Uterus (tissue), 4 donors: ENCODE measurements around the gene HACD2. TPM values are rescaled to one million over a fixed set of nuclear protein-coding genes. Genes with fewer than 3 reads are reported as not detected.

Source experiments
- DNase-seq, 2 donors: peaks; one replicate each; pipeline ENCODE4 v3.0.0-alpha.2; 2019 to 2020
- H3K27ac ChIP-seq, 2 donors: fragments of 200-600 bp; sonication (generic); 1 replicate in 1 of 2; 2 replicates in 1 of 2; pipeline ENCODE4 v1.5.1; 2016 to 2018
- H3K27me3 ChIP-seq, 2 donors: fragments of 200-600 bp; sonication (generic); one replicate each; pipeline ENCODE4 v1.5.1; 2018 to 2019; ENCODE audit warnings: control low read depth in 1 of 2
- H3K36me3 ChIP-seq, 2 donors: fragments of 200-600 bp; sonication (generic); one replicate each; pipeline ENCODE4 v1.5.1; 2019; ENCODE audit warnings: control low read depth in 1 of 2
- H3K4me1 ChIP-seq, 2 donors: fragments of 200-600 bp; sonication (generic); one replicate each; pipeline ENCODE4 v1.5.1; 2018 to 2019; ENCODE audit warnings: control low read depth in 1 of 2
- H3K4me3 ChIP-seq, 2 donors: fragments of 200-600 bp; sonication (generic); 1 replicate in 1 of 2; 2 replicates in 1 of 2; pipeline ENCODE4 v1.5.1; 2018 to 2019; ENCODE audit warnings: mild to moderate bottlenecking in 1 of 2
- H3K9me3 ChIP-seq, 2 donors: fragments of 200-600 bp; sonication (generic); one replicate each; pipeline ENCODE4 v1.5.1; 2019; ENCODE audit warnings: control low read depth in 1 of 2
- CTCF ChIP-seq, 4 experiments: fragments of 200-600 bp in 2 of 4; fragments of 450-650 bp in 2 of 4; sonication (generic) in 2 of 4; IDR thresholded peaks; one replicate each; pipeline ENCODE4 v1.5.1; 2016 to 2019; ENCODE audit warnings: antibody characterized with exemption in 4 of 4, mild to moderate bottlenecking in 2 of 4, moderate library complexity in 1 of 4
- POLR2A ChIP-seq, 2 donors: fragments of 450-650 bp; IDR thresholded peaks; one replicate each; pipeline ENCODE4 v1.6.1; 2016; ENCODE audit warnings: antibody characterized with exemption in 2 of 2, mild to moderate bottlenecking in 1 of 2, moderate library complexity in 1 of 2
- intact Hi-C: fragments of 100-400 bp; cut with DNase I; formaldehyde crosslinking; loops from one replicate; pipeline ENCODE4 v1.15.1; 2023; ENCODE audit warnings: low total_unique reads
- total RNA-seq, 4 donors: library from RNA; depleted of rRNA in 3 of 4; stranded (reverse); fragments of >200 nt in 3 of 4; gene quantifications; one replicate each; pipeline versions ENCODE4 v1.1.0 to v1.2.4, GENCODE V29; 2014 to 2023
- donor health status: DM: yes; HTN: yes; CAD: no.

Gene HACD2
- total RNA-seq, 4 donors from 2014 or later = 21.5 to 38.0 (median 28.8) TPM

- no peaks in the 10 kb centered on the region for H3K9me3 ChIP-seq
- DNase-seq = no peak
- H3K4me3 ChIP-seq = no peak overlapping the region
- H3K27me3 ChIP-seq = no peaks in the 10 kb centered on the region
- H3K4me1 ChIP-seq = no peaks in the 10 kb centered on the region
- TF ChIP-seq CTCF (IDR thresholded peaks at IDR 0.05) (no peak), POLR2A (IDR thresholded peaks at IDR 0.05) (no peak)
- H3K27ac ChIP-seq = no peak overlapping the region
- H3K36me3 ChIP-seq = no peaks in the 10 kb centered on the region
- intact Hi-C loops = no loop called here
Measured at GRCh38 chr3:123590685-123591450, 6.0 kb upstream of the HACD2 start.

GRCh38 chr3:123587401-123587800 is 2.5 kb upstream of the HACD2 start:
- intact Hi-C loops = no loop called here
- H3K9me3 ChIP-seq = no peaks in the 10 kb centered on the region
- no peaks in the 10 kb centered on the region for H3K36me3 ChIP-seq
- DNase-seq = no peak
- no peak overlapping the region for H3K4me3 ChIP-seq
- no peaks in the 10 kb centered on the region for H3K27me3 ChIP-seq
- TF ChIP-seq POLR2A (IDR thresholded peaks at IDR 0.05) (no peak), CTCF (IDR thresholded peaks at IDR 0.05) (no peak)
- no peak overlapping the region for H3K27ac ChIP-seq
- no peaks in the 10 kb centered on the region for H3K4me1 ChIP-seq

GRCh38 chr3:123586968-123587367 is 2.1 kb upstream of the HACD2 start:
- no peak for TF ChIP-seq POLR2A (IDR thresholded peaks at IDR 0.05)
- Histone ChIP-seq H3K9me3 (no peaks in the 10 kb centered on the region), H3K4me1 (no peaks in the 10 kb centered on the region), H3K4me3 (no peak overlapping the region), H3K36me3 (no peaks in the 10 kb centered on the region), H3K27ac (no peak overlapping the region), H3K27me3 (no peaks in the 10 kb centered on the region)
- no peak for DNase-seq
- intact Hi-C loops = no loop called here

- Histone ChIP-seq H3K4me3 (peak overlapping the region; percentile 58 to 62), H3K27ac (peak overlapping the region; percentile 88 to 91), H3K4me1 (no peaks in the 10 kb centered on the region), H3K36me3 (no peaks in the 10 kb centered on the region), H3K27me3 (no peaks in the 10 kb centered on the region), H3K9me3 (no peaks in the 10 kb centered on the region)
- TF ChIP-seq CTCF (IDR thresholded peaks at IDR 0.05) (no peak), POLR2A (IDR thresholded peaks at IDR 0.05) (no peak)
- DNase-seq = no peak
- intact Hi-C loops = no loop called here
Measured at GRCh38 chr3:123586131-123586530, 1.3 kb upstream of the HACD2 start.

- DNase-seq = peak in 1 of 2 donors; percentile 52
- peak in 2 of 4 experiments; percentile 9 to 40 for TF ChIP-seq CTCF (IDR thresholded peaks at IDR 0.05)
- no peak for TF ChIP-seq POLR2A (IDR thresholded peaks at IDR 0.05)
Measured at GRCh38 chr3:123584284-123584987, 417 bp downstream of the HACD2 start.

More at GRCh38 chr3:123584284-123584987, 417 bp downstream of the HACD2 start:
- Histone ChIP-seq H3K27ac (peak overlapping the region; percentile 88 to 91), H3K9me3 (no peaks in the 10 kb centered on the region), H3K4me1 (no peaks in the 10 kb centered on the region), H3K36me3 (no peaks in the 10 kb centered on the region), H3K4me3 (peak overlapping the region; percentile 58 to 62), H3K27me3 (no peaks in the 10 kb centered on the region)
- intact Hi-C loops = no loop called here
